ENCODE data around the gene RABGAP1. TPM values are rescaled to one million over a fixed set of nuclear protein-coding genes. Genes with fewer than 3 reads are reported as not detected.

RABGAP1 gene
- total and polyA plus RNA-seq, 9 donors = 27.1 to 64.8 (median 59.0) TPM

GRCh38 chr9:123128591-123128990 lies 187.8 kb downstream of the RABGAP1 start:
- intact Hi-C loops (cut with DNase I) = no loop called here
- DNase-seq = no peak
- TF ChIP-seq CTCF (IDR thresholded peaks at IDR 0.05) (no peak), POLR2A (IDR thresholded peaks at IDR 0.05) (no peak), EP300 (IDR thresholded peaks at IDR 0.05) (no peak)
- no peaks in the 10 kb centered on the region for H3K9me3 ChIP-seq
- WGBS, 3 donors = 98 to 99% (median 99%) methylated on average over 4 of the region's 4 CpGs
- no peak overlapping the region for H3K27ac ChIP-seq
- no peaks in the 10 kb centered on the region for H3K36me3 ChIP-seq
- H3K27me3 ChIP-seq = no peaks in the 10 kb centered on the region
- no peaks in the 10 kb centered on the region for H3K4me1 ChIP-seq (ENCODE audit: insufficient read depth)
- no peak overlapping the region for H3K4me3 ChIP-seq

- Histone ChIP-seq H3K27ac (no peak overlapping the region), H3K4me1 (ENCODE audit: insufficient read depth) (no peaks in the 10 kb centered on the region), H3K4me3 (no peak overlapping the region), H3K27me3 (no peaks in the 10 kb centered on the region), H3K36me3 (no peaks in the 10 kb centered on the region), H3K9me3 (no peaks in the 10 kb centered on the region)
- WGBS, 3 donors = 96 to 97% (median 97%) methylated on average over 1 of the region's 1 CpG
- DNase-seq = no peak
- intact Hi-C loops (cut with DNase I) = no loop called here
- TF ChIP-seq CTCF (IDR thresholded peaks at IDR 0.05) (no peak), POLR2A (IDR thresholded peaks at IDR 0.05) (no peak)
Measured at GRCh38 chr9:123129423-123129822, 188.6 kb downstream of the RABGAP1 start.

GRCh38 chr9:123131258-123131657 lies 190.4 kb downstream of the RABGAP1 start:
- Histone ChIP-seq H3K36me3 (no peaks in the 10 kb centered on the region), H3K9me3 (no peaks in the 10 kb centered on the region), H3K4me1 (ENCODE audit: insufficient read depth) (no peaks in the 10 kb centered on the region), H3K27ac (no peak overlapping the region), H3K27me3 (no peaks in the 10 kb centered on the region), H3K4me3 (no peak overlapping the region)
- DNase-seq = no peak
- intact Hi-C loops (cut with DNase I) = no loop called here
- WGBS, 3 donors = 71 to 80% (median 72%) methylated on average over 1 of the region's 1 CpG
- TF ChIP-seq CTCF (IDR thresholded peaks at IDR 0.05) = no peak
- TF ChIP-seq POLR2A (IDR thresholded peaks at IDR 0.05) = no peak

- Histone ChIP-seq H3K36me3 (no peaks in the 10 kb centered on the region), H3K4me1 (ENCODE audit: insufficient read depth) (no peaks in the 10 kb centered on the region), H3K4me3 (no peak overlapping the region), H3K27me3 (no peaks in the 10 kb centered on the region), H3K27ac (no peak overlapping the region), H3K9me3 (no peaks in the 10 kb centered on the region)
- no peak for DNase-seq
- TF ChIP-seq CTCF (IDR thresholded peaks at IDR 0.05) (no peak), EP300 (IDR thresholded peaks at IDR 0.05) (no peak), POLR2A (IDR thresholded peaks at IDR 0.05) (no peak)
- intact Hi-C loops (cut with DNase I) = no loop called here
Measured at GRCh38 chr9:123131993-123132392, 191.2 kb downstream of the RABGAP1 start.

- no peak for DNase-seq
- TF ChIP-seq CTCF (IDR thresholded peaks at IDR 0.05) (no peak), POLR2A (IDR thresholded peaks at IDR 0.05) (no peak), EP300 (IDR thresholded peaks at IDR 0.05) (no peak)
- WGBS, 3 donors = 92 to 95% (median 94%) methylated on average over 6 of the region's 6 CpGs
- Histone ChIP-seq H3K4me1 (ENCODE audit: insufficient read depth) (no peaks in the 10 kb centered on the region), H3K9me3 (no peaks in the 10 kb centered on the region), H3K27ac (no peak overlapping the region), H3K4me3 (no peak overlapping the region), H3K36me3 (no peaks in the 10 kb centered on the region), H3K27me3 (no peaks in the 10 kb centered on the region)
- intact Hi-C loops (cut with DNase I) = no loop called here
Measured at GRCh38 chr9:123132696-123133095, 191.9 kb downstream of the RABGAP1 start.
